K562 (cell line): ENCODE data around the gene PPP3CA.

ENCODE experiments used
- HCFC1 ChIP-seq: IDR thresholded peaks from 2 replicates; pipeline ENCODE4 v1.6.1; 2012; ENCODE audit warnings: low read depth, low read length, improper control_type of control experiment
- RAD21 ChIP-seq, 2 experiments: fragments of 250-450 bp in 1 of 2; fragments of 450-650 bp in 1 of 2; sonication (Bioruptor Pico) in 1 of 2; formaldehyde crosslinking in 1 of 2; IDR thresholded peaks in 1 of 2; conservative IDR thresholded peaks in 1 of 2; 2 replicates each; pipeline versions ENCODE4 v1.4.0 to v1.8.0; 2020 to 2022; ENCODE audit warnings: mild to moderate bottlenecking in 2 of 2, moderate library complexity in 1 of 2
- ZC3H4 ChIP-seq: sonication (generic); formaldehyde crosslinking; IDR thresholded peaks from 2 replicates; pipeline ENCODE4 v1.9.0; 2021; ENCODE audit warnings: missing genetic modification reagents, borderline replicate concordance
- ZSCAN32 ChIP-seq: fragments of 450-650 bp; formaldehyde crosslinking; IDR thresholded peaks from 2 replicates; pipeline ENCODE4 v1.4.0; 2020; ENCODE audit warnings: mild to moderate bottlenecking, moderate library complexity
- TF ChIP-seq, protein P1 (sequence below): conservative IDR thresholded peaks from 2 replicates; pipeline ENCODE4 v1.6.1; 2011; ENCODE audit warnings: low read depth, mild to moderate bottlenecking, low read length; ENCODE audit not compliant: control insufficient read depth

DNA sequence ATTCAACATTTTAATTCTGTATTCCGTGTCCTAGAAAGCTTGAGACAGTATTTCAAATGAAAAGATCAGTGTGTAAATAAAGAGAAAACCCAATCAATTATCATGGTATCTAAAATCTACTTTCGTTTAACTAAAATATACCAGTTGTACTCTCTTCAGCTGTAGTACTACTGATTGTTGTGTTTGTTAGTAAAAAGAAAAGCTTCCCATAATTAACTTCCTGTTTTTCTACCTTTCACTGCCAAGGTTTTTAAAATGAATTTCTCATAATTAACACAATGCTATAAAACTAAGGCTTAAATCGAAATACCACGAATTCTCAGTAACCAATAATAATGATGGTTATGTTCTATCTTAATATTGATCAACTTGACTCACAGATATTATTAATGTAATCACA is 37.4 kb downstream of the PPP3CA start:
- no peak for TF ChIP-seq RAD21 (CRISPR knock-in tag; conservative IDR thresholded peaks at IDR 0.05 in 1 of 2, IDR thresholded peaks at IDR 0.05 in 1 of 2)
- TF ChIP-seq ZC3H4 (CRISPR knock-in tag), result no peak
- no peak for TF ChIP-seq HCFC1
- no peak for TF ChIP-seq ZSCAN32 (CRISPR knock-in tag)
- TF ChIP-seq, protein P1, sequence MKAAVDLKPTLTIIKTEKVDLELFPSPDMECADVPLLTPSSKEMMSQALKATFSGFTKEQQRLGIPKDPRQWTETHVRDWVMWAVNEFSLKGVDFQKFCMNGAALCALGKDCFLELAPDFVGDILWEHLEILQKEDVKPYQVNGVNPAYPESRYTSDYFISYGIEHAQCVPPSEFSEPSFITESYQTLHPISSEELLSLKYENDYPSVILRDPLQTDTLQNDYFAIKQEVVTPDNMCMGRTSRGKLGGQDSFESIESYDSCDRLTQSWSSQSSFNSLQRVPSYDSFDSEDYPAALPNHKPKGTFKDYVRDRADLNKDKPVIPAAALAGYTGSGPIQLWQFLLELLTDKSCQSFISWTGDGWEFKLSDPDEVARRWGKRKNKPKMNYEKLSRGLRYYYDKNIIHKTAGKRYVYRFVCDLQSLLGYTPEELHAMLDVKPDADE, result no peak
